Heart left ventricle (tissue), 16 donors: Measurements from ENCODE around the gene GGCT. TPM values are rescaled to one million over a fixed set of nuclear protein-coding genes. Genes with fewer than 3 reads are reported as not detected.
A peak's percentile ranks its signal among the peaks of the same experiment; 100 is the strongest.

ENCODE experiments used
- ATAC-seq, 4 donors: fragments of 200-7000 bp; cut with Tn5 transposase; one replicate each; pipeline ENCODE4 v1.9.1; 2020 to 2022; ENCODE audit warnings: moderate library complexity in 4 of 4, mild to moderate bottlenecking in 3 of 4, moderate number of reproducible peaks in 1 of 4
- DNase-seq, 5 donors: peaks; one replicate each; pipeline ENCODE4 v3.0.0-alpha.2; 2020
- H3K27ac ChIP-seq, 12 donors: fragments of 200-600 bp; sonication (generic) in 4 of 12; one replicate each; pipeline versions ENCODE4 v1.5.0 to v1.8.0; 2016 to 2022; ENCODE audit warnings: mild to moderate bottlenecking in 2 of 12
- H3K27me3 ChIP-seq, 9 donors: fragments of 200-600 bp; sonication (generic) in 2 of 9; one replicate each; pipeline versions ENCODE4 v1.5.1 to v1.8.0; 2016 to 2022; ENCODE audit warnings: mild to moderate bottlenecking in 3 of 9
- H3K36me3 ChIP-seq, 9 donors: fragments of 200-600 bp; sonication (generic) in 2 of 9; one replicate each; pipeline versions ENCODE4 v1.5.0 to v1.8.0; 2018 to 2022; ENCODE audit warnings: mild to moderate bottlenecking in 2 of 9
- H3K4me1 ChIP-seq, 12 donors: fragments of 200-600 bp; sonication (generic) in 4 of 12; one replicate each; pipeline versions ENCODE4 v1.5.0 to v1.8.0; 2016 to 2022; ENCODE audit warnings: mild to moderate bottlenecking in 3 of 12
- H3K4me3 ChIP-seq, 12 donors: fragments of 200-600 bp; sonication (generic) in 4 of 12; one replicate each; pipeline versions ENCODE4 v1.5.0 to v1.8.0; 2017 to 2022; ENCODE audit warnings: mild to moderate bottlenecking in 9 of 12, moderate library complexity in 4 of 12
- H3K9me3 ChIP-seq, 12 donors: fragments of 200-600 bp; sonication (generic) in 4 of 12; one replicate each; pipeline versions ENCODE4 v1.5.0 to v1.8.0; 2016 to 2022; ENCODE audit warnings: mild to moderate bottlenecking in 1 of 12
- POLR2A ChIP-seq, 2 donors: fragments of 450-650 bp; IDR thresholded peaks; one replicate each; pipeline ENCODE4 v1.6.1; 2017; ENCODE audit warnings: antibody characterized with exemption in 2 of 2, mild to moderate bottlenecking in 2 of 2, moderate library complexity in 2 of 2
- WGBS, 4 donors: extraction: QIAGEN DNeasy Blood & Tissue Kit in 2 of 4; methylation state at CpG; one replicate each; pipeline versions ENCODE4 v1.1.5 to v1.1.7; 2013 to 2018; 5-methylcytosine and 5-hydroxymethylcytosine counted together
- intact Hi-C, 10 donors: fragments of 100-400 bp; cut with DNase I; formaldehyde crosslinking; loops; one replicate each; pipeline versions ENCODE4 v1.11.1 to v1.14.2; 2022
- polyA plus RNA-seq, 2 donors: library from polyadenylated mRNA; stranded (reverse); fragments of 200-250 nt; gene quantifications; one replicate each; pipeline ENCODE4 v1.2.3, GENCODE V29; 2013
- total RNA-seq, 9 donors: library from RNA; depleted of rRNA in 2 of 9; stranded (reverse); fragments of >200 nt in 2 of 9; fragmentation: NEBNext Ultra II Directional in 3 of 9; extraction: Animal tissue kit (Norgen Biotek cat#: 25700) in 3 of 9; gene quantifications; one replicate each; pipeline versions ENCODE4 v1.1.0 to v1.2.4, GENCODE V29; 2016 to 2023
- TF ChIP-seq, protein P1 (sequence below), 12 donors: fragments of 200-600 bp; sonication (generic) in 4 of 12; IDR thresholded peaks; one replicate each; pipeline versions ENCODE4 v1.5.0 to v1.8.0; 2018 to 2022; ENCODE audit warnings: antibody characterized with exemption in 12 of 12, mild to moderate bottlenecking in 5 of 12
- donor health status: ischemic (EF 13 %, LVEDD 7.1; RV severe dilation, severe dysfunction).
- donor health status: healthy with polysubstance abuse.
- donor health status: DM: no; HTN: yes; CAD: no.
- donor health status: DM: no; HTN: no; CAD: no.
- donor health status: ischemic (EF 25% LVEDD 6.9; RV normal size, moderate dysfunction).
- donor health status: ischemic (EF 25% LVEDD 5.7; RV mildly dilated, moderate dysfunction).
- donor health status: healthy.
- donor health status: DM: yes; HTN: yes; CAD: no.
- donor health status: ischemic (EF 35%, LVEDD 5.7; RV mildly dilated, moderate dysfunction).
- donor health status: nonischemic (EF 11% LVEDD 7.7; RV severe dilation, severe dysfunction).
- donor health status: DM: yes; HTN: yes; CAD: no.
- donor health status: PGD.
- donor health status: ischemic (EF 29% LVEDD 5.4; RV normal size, mild dysfunction).
- donor health status: nonischemic (EF 23%, LVEDD 6.1; RV moderate dilation, normal function).

GGCT gene
- total and polyA plus RNA-seq, 11 donors = 14.1 to 54.3 (median 18.7) TPM

GRCh38 chr7:30470771-30471170, 33.9 kb downstream of the GGCT start:
- no peaks in the 10 kb centered on the region for H3K27me3 ChIP-seq
- H3K4me3 ChIP-seq = peak overlapping the region in 5 of 12 donors; percentile 3 to 35 (median 17)
- intact Hi-C loops = loop anchor here in 2 of 10 donors (5.0 to 10.0 kb wide), 2 partner anchors 186 to 188 kb away; partner anchors contain the start of gene ZNRF2 (in 2 of the 2)
- peak overlapping the region; percentile 53 to 98 (median 80) for H3K27ac ChIP-seq
- WGBS, 4 donors = 3 to 7% (median 4%) methylated on average over 6 of the region's 6 CpGs
- H3K9me3 ChIP-seq = no peaks in the 10 kb centered on the region
- DNase-seq (peak in 4 of 5 donors; percentile 57 to 77 (median 69)), ATAC-seq (peak; percentile 44 to 74 (median 68))
- H3K36me3 ChIP-seq = peaks cover 0 to 6% (median 0%) of the 10 kb centered on the region in 9 donors
- TF ChIP-seq, protein P1, sequence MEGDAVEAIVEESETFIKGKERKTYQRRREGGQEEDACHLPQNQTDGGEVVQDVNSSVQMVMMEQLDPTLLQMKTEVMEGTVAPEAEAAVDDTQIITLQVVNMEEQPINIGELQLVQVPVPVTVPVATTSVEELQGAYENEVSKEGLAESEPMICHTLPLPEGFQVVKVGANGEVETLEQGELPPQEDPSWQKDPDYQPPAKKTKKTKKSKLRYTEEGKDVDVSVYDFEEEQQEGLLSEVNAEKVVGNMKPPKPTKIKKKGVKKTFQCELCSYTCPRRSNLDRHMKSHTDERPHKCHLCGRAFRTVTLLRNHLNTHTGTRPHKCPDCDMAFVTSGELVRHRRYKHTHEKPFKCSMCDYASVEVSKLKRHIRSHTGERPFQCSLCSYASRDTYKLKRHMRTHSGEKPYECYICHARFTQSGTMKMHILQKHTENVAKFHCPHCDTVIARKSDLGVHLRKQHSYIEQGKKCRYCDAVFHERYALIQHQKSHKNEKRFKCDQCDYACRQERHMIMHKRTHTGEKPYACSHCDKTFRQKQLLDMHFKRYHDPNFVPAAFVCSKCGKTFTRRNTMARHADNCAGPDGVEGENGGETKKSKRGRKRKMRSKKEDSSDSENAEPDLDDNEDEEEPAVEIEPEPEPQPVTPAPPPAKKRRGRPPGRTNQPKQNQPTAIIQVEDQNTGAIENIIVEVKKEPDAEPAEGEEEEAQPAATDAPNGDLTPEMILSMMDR (IDR thresholded peaks at IDR 0.05) = no peak
- TF ChIP-seq POLR2A (IDR thresholded peaks at IDR 0.05) = no peak
- H3K4me1 ChIP-seq = peaks cover 21 to 100% (median 95%) of the 10 kb centered on the region in 12 donors

- H3K4me1 ChIP-seq = peaks cover 21 to 100% (median 95%) of the 10 kb centered on the region in 12 donors
- H3K36me3 ChIP-seq = peaks cover 0 to 2% (median 0%) of the 10 kb centered on the region in 9 donors
- WGBS, 4 donors = 4 to 16% (median 13%) methylated on average over 14 of the region's 14 CpGs
- peak; percentile 55 to 73 (median 66) for ATAC-seq
- DNase-seq = peak in 3 of 5 donors; percentile 48 to 82 (median 61)
- intact Hi-C loops = loop anchor here in 2 of 10 donors (5.0 to 10.0 kb wide), 2 partner anchors 185 to 188 kb away; partner anchors contain the start of gene ZNRF2 (in 2 of the 2)
- H3K27me3 ChIP-seq = no peaks in the 10 kb centered on the region
- TF ChIP-seq, protein P1 (IDR thresholded peaks at IDR 0.05) = no peak
- no peak for TF ChIP-seq POLR2A (IDR thresholded peaks at IDR 0.05)
- peak overlapping the region; percentile 53 to 98 (median 80) for H3K27ac ChIP-seq
- peak overlapping the region in 5 of 12 donors; percentile 3 to 35 (median 17) for H3K4me3 ChIP-seq
- H3K9me3 ChIP-seq = no peaks in the 10 kb centered on the region
These were observed 34.4 kb downstream of the GGCT start for GRCh38 chr7:30470163-30470770.

DNA sequence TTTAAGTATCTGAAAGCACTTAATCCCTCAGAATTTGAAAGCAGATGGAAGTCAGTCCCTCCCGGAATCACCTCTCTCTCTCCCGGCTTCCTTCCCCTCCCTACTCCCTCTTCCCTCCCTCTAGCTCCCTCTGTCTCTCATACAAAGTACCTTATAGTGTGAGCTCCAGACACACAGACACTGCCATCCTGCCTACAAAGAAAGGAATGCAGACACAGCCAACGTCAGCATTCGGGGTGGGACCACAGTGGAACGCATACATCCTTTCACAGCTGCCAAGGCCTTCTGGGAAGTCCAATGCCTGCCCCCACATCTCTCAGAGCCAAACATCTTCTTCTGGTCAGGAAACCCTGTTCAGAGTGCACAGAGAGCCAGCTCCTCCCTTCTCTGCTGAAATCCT, 35.3 kb downstream of the GGCT start:
- no peaks in the 10 kb centered on the region for H3K27me3 ChIP-seq
- peaks cover 21 to 100% (median 95%) of the 10 kb centered on the region in 12 donors for H3K4me1 ChIP-seq
- DNase-seq (peak; percentile 81 to 94 (median 84)), ATAC-seq (peak; percentile 80 to 87 (median 86))
- intact Hi-C loops = loop anchor here in 1 of 10 donors (5.0 kb wide), 1 partner anchor 33 kb away; the partner anchor contains the start of gene GGCT
- TF ChIP-seq, protein P1 (IDR thresholded peaks at IDR 0.05) = peak in 11 of 12 donors; percentile 6 to 65 (median 44)
- no peak for TF ChIP-seq POLR2A (IDR thresholded peaks at IDR 0.05)
- H3K27ac ChIP-seq = peak overlapping the region; percentile 53 to 98 (median 80)
- H3K9me3 ChIP-seq = no peaks in the 10 kb centered on the region
- WGBS, 4 donors = 0 to 8% (median 5%) methylated on average over 5 of the region's 5 CpGs
- H3K4me3 ChIP-seq = peak overlapping the region in 6 of 12 donors; percentile 5 to 27 (median 22)
- H3K36me3 ChIP-seq = no peaks in the 10 kb centered on the region

DNA sequence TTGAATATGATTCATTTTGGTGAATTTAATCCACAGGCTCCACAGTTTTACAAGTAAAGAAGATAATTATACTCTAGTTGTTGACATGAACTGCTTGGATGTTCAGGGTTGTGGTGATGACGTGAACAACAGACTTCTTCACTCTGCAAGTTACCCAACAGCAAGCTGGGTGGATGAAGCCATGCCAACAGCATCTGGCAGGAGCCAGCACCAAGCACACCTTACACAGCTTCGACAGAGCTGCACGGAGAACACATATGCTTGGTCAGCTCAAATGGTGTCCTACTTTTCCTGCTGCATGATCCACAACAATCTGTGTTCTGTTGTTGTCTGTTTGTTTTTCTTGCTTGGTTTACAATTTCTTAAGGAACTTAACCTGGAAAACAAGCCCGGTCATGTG, 35.8 kb downstream of the GGCT start:
- TF ChIP-seq, protein P1 (IDR thresholded peaks at IDR 0.05) = no peak
- TF ChIP-seq POLR2A (IDR thresholded peaks at IDR 0.05) = no peak
- Histone ChIP-seq H3K27me3 (no peaks in the 10 kb centered on the region), H3K4me1 (peaks cover 25 to 100% (median 96%) of the 10 kb centered on the region in 12 donors), H3K9me3 (no peaks in the 10 kb centered on the region), H3K36me3 (no peaks in the 10 kb centered on the region), H3K27ac (peak overlapping the region; percentile 53 to 98 (median 80)), H3K4me3 (peak overlapping the region in 5 of 12 donors; percentile 5 to 27 (median 19))
- 43 to 54% (median 48%) methylated on average over 4 of the region's 4 CpGs for WGBS, 4 donors
- ATAC-seq = no peak
- peak in 1 of 5 donors; percentile 62 for DNase-seq
- intact Hi-C loops = loop anchor here in 1 of 10 donors (5.0 kb wide), 1 partner anchor 34 kb away; the partner anchor contains the start of gene GGCT
